HG03064 (cell line): Measurements from ENCODE around the gene SPANXA1.
"Not testable (repeated sequence)": the region's sequence is repeated elsewhere in the genome, so short reads cannot be mapped to it uniquely, and the experiment has no call there.

ENCODE experiments used
- ATAC-seq: cut with Tn5 transposase; IDR thresholded peaks from one replicate; pipeline ENCODE4 v1.9.1; 2021; ENCODE audit warnings: low read depth; ENCODE audit not compliant: unreplicated experiment

The SPANXA1 gene, protein sequence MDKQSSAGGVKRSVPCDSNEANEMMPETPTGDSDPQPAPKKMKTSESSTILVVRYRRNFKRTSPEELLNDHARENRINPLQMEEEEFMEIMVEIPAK

DNA sequence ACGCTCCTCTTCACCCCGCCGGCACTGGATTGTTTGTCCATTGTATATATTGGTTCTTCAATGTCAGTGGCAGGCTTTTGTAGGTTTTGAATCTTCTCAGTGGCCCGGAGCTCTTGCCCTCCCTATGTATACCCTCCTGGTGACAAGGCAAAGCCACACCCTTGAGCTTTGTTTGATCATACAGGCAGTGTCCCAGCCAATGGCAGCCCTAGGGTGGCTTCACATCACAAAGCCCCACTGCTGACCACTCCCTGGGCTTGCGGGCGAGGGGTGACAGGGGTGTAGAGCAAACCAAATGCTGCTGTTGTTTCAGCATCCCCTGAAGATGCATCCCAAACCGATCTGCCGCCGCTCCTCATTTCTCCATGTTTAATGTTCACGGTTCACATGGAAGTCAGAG lies at the start of gene SPANXA1:
TSS of gene SPANXA1 (minus strand) at position 101 of the 400 bp plus-strand sequence. CDS start at position 41, 60 bp downstream.
- ATAC-seq = not testable (repeated sequence)

DNA sequence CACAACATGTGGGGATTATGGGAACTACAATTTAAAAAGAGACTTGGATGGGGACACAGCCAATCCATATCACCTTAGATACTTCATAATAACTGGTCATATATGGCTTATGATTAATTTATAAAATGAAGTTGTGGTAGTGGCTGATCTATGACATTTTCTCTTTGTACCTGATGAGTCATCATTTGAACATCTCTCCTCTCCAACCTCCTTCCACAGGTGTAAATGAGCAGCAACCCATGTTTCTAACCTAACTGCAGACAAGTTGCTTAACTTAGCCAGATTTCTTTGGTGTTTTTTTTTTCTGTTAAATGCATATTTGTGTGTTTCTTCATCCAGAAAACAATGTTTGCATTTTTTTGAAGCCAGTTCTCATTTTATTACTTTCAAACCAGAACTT lies 47.6 kb upstream of the SPANXA1 start:
- no peak for ATAC-seq

GRCh38 chrX:141619336-141619735 lies 34.8 kb upstream of the SPANXA1 start:
- no peak for ATAC-seq

DNA sequence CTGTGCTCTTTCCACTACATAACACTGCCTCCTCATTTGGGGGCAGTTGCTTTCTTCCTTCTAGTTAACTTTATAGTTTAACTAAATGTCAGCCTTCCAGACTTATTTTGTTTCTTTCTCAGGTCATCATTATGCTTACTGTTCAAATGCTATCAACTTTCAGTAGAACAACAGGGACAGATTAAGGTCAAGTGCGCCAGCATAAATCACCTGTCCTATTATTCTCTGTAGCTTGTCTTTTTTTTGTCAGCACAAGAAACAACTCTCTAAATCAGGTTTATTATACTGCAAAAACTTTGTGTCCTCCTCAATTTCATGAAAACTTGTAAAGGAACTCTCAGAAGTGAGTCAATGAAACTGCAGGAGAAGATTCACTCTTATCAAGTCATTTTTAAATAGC lies 24.6 kb upstream of the SPANXA1 start:
- ATAC-seq = no peak

- ATAC-seq = not testable (repeated sequence)
These were observed 4.9 kb upstream of the SPANXA1 start, which contains the start of gene SPANXA2 for GRCh38 chrX:141589408-141589807. SPANXA2 (plus strand) TSS chrX:141589708; CDS start chrX:141589768, 60 bp downstream.

DNA sequence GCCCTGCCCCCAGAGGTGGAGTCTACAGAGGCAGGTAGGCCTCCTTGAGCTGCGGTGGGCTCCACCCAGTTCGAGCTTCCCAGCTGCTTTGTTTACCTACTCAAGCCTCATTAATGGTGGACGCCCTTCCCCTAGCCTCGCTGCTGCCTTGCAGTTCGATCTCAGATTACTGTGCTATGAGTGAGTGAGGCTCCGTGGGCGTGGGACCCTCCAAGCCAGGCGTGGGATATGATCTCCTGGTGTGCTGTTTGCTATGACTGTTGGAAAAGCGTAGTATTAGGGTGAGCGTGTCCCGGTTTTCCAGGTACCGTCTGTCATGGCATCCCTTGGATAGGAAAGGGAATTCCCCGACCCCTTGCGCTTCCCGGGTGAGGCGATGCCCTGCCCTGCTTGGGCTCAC lies 42.0 kb downstream of the SPANXA1 start:
- ATAC-seq = not testable (repeated sequence)
